Melanocyte of skin (primary cell): ENCODE results near the gene OR14J1. TPM values are rescaled to one million over a fixed set of nuclear protein-coding genes. Genes with fewer than 3 reads are reported as not detected.

ENCODE experiments used
- total RNA-seq, 2 donors: library from RNA; depleted of rRNA; stranded (reverse); fragments of >200 nt; gene quantifications; 2 replicates each; pipeline ENCODE4 v1.2.3, GENCODE V29; 2012

OR14J1 gene, protein sequence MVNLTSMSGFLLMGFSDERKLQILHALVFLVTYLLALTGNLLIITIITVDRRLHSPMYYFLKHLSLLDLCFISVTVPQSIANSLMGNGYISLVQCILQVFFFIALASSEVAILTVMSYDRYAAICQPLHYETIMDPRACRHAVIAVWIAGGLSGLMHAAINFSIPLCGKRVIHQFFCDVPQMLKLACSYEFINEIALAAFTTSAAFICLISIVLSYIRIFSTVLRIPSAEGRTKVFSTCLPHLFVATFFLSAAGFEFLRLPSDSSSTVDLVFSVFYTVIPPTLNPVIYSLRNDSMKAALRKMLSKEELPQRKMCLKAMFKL
- not detected for total RNA-seq

DNA sequence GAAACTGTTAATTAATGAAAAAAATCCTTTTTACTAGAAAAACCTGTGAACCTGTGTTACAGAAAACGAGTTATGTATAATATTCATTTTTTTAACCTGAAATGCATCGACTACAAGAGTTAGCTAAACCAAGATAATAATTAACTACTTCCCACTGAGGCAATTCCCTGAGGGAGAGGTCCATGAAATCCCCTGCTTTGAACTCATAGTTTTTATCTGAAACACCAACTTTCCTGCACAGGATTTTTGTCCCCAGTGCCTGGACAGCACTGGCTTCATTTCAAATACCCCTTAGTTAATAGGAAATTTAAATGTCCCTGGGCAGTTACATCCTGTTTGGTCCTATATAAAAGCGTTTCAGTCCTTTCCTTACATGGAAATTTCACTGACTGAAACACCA is at the start of gene OR14J1:
OR14J1 (plus strand) TSS at position 386 of the 400 bp plus-strand sequence. CDS start 4,989 bp downstream, outside the sequence.

Other genes with a start within 250 kb of the OR14J1 start
- gene OR2B3, start 214.4 kb upstream of the OR14J1 start, total RNA-seq = not detected
- gene OR2J1, start 202.2 kb upstream of the OR14J1 start, total RNA-seq = not detected
- not detected for gene OR2J3, start 193.6 kb upstream of the OR14J1 start, total RNA-seq
- gene OR2J2, start 130.8 kb upstream of the OR14J1 start, total RNA-seq = not detected
- not detected for gene OR5V1, start 67.2 kb downstream of the OR14J1 start, total RNA-seq
- not detected for gene OR12D3, start 73.6 kb downstream of the OR14J1 start, total RNA-seq
- gene OR12D2, start 93.9 kb downstream of the OR14J1 start, total RNA-seq = not detected
- not detected for gene OR12D1, start 113.2 kb downstream of the OR14J1 start, total RNA-seq
- not detected for gene OR10C1, start 137.6 kb downstream of the OR14J1 start, total RNA-seq
- not detected for gene OR11A1, start 155.4 kb downstream of the OR14J1 start, total RNA-seq
- gene OR2H1, start 155.5 kb downstream of the OR14J1 start, total RNA-seq = not detected
- gene MAS1L, start 186.3 kb downstream of the OR14J1 start, total RNA-seq = not detected